HCT116 (cell line): Measurements from ENCODE around the gene GPR32. TPM values are rescaled to one million over a fixed set of nuclear protein-coding genes. Genes with fewer than 3 reads are reported as not detected.

Experiments
- ATAC-seq: fragments of 200-7000 bp; cut with Tn5 transposase; 2 replicates; pipeline ENCODE4 v1.9.1; 2020; ENCODE audit warnings: mild to moderate bottlenecking, moderate library complexity
- BruUV-seq: library from RNA; stranded (reverse); fragments of 400-500 nt; replicated peaks from 2 replicates; lab custom pipeline; 2021; lab: Mats Ljungman, UMichigan
- CTCF ChIA-PET: fragments of 300-600 bp; sonication (Branson Sonifier 250); formaldehyde crosslinking; loops from one replicate; lab custom pipeline; 2021; ENCODE audit warnings: antibody characterized with exemption; lab: Charles Lee
- POLR2A ChIA-PET: fragments of 300-600, 350-600 bp; sonication (Branson Sonifier 250); formaldehyde crosslinking; loops from one replicate; lab custom pipeline; 2021; ENCODE audit warnings: antibody characterized with exemption; lab: Charles Lee
- RAD21 ChIA-PET, 2 experiments: fragments of 300-600 bp; sonication (Branson Sonifier 250); formaldehyde crosslinking; loops; one replicate each; lab custom pipeline; 2023; ENCODE audit warnings: low total read pairs in 2 of 2; ENCODE audit not compliant: uncharacterized antibody in 2 of 2, unreplicated experiment in 2 of 2, low non-redundant PET in 1 of 2; lab: Charles Lee
- DNase-seq: peaks from one replicate; pipeline ENCODE4 v3.0.0-alpha.2; 2010; ENCODE audit warnings: low read depth, low spot score
- H2AFZ ChIP-seq: fragments of 200-600 bp; shearing (Covaris generic), sonication (generic); 2 replicates; pipeline ENCODE4 v1.6.1; 2017; ENCODE audit warnings: low read depth, mixed run types, mixed read lengths, antibody characterized with exemption, low read length; ENCODE audit not compliant: poor library complexity, severe bottlenecking
- H3K27ac ChIP-seq: 2 replicates; pipeline ENCODE4 v1.5.1; 2012; ENCODE audit warnings: low read depth, low read length
- H3K27me3 ChIP-seq: fragments of 200-600 bp; sonication (generic); 2 replicates; pipeline ENCODE4 v1.6.1; 2016; ENCODE audit warnings: mixed run types, low read length, mixed read lengths; ENCODE audit not compliant: insufficient read depth
- H3K36me3 ChIP-seq, 2 experiments: fragments of 200-500 bp in 1 of 2; fragments of 200-600 bp in 1 of 2; sonication (Bioruptor generic) in 1 of 2; sonication (generic) in 1 of 2; 2 replicates each; pipeline versions ENCODE4 v1.5.1 to v1.6.1; 2014 to 2016; ENCODE audit warnings: low read length in 2 of 2, inconsistent platforms in 1 of 2, mixed read lengths in 1 of 2, mixed run types in 1 of 2; ENCODE audit not compliant: insufficient read depth in 2 of 2, control insufficient read depth in 1 of 2
- H3K4me1 ChIP-seq, 2 experiments: fragments of 200-600 bp in 1 of 2; sonication (generic) in 1 of 2; 2 replicates each; pipeline versions ENCODE4 v1.5.1 to v1.6.1; 2012 to 2017; ENCODE audit warnings: low read length in 2 of 2, inconsistent platforms in 1 of 2, mild to moderate bottlenecking in 1 of 2, mixed read lengths in 1 of 2, mixed run types in 1 of 2, moderate library complexity in 1 of 2; ENCODE audit not compliant: insufficient read depth in 2 of 2, control insufficient read depth in 1 of 2
- H3K4me2 ChIP-seq: fragments of 200-600 bp; sonication (generic); 2 replicates; pipeline ENCODE4 v1.6.1; 2017; ENCODE audit warnings: mixed run types, low read length, mixed read lengths
- H3K4me3 ChIP-seq, 2 experiments: fragments of 200-600 bp in 1 of 2; sonication (generic) in 1 of 2; replicated peaks in 1 of 2; 2 replicates each; pipeline ENCODE4 v1.5.1; 2011 to 2016; ENCODE audit warnings: low read length in 2 of 2, control low read depth in 1 of 2, low read depth in 1 of 2, mild to moderate bottlenecking in 1 of 2, mixed read lengths in 1 of 2, mixed run types in 1 of 2
- H3K79me2 ChIP-seq: fragments of 200-600 bp; sonication (generic); 2 replicates; pipeline ENCODE4 v1.6.1; 2017; ENCODE audit warnings: mild to moderate bottlenecking, mixed run types, low read length, moderate library complexity, mixed read lengths; ENCODE audit not compliant: insufficient read depth
- H3K9ac ChIP-seq: fragments of 200-600 bp; sonication (generic); 2 replicates; pipeline ENCODE4 v1.6.1; 2016; ENCODE audit warnings: low read length, mixed read lengths
- H3K9me2 ChIP-seq: fragments of 200-600 bp; sonication (generic), shearing (Covaris generic); 2 replicates; pipeline ENCODE4 v1.6.1; 2017; ENCODE audit warnings: mixed run types, mild to moderate bottlenecking, moderate library complexity; ENCODE audit not compliant: insufficient read depth
- H3K9me3 ChIP-seq, 2 experiments: fragments of 200-500 bp in 1 of 2; fragments of 200-600 bp in 1 of 2; sonication (Bioruptor generic) in 1 of 2; sonication (generic) in 1 of 2; 2 replicates each; pipeline ENCODE4 v1.6.1; 2014 to 2017; ENCODE audit warnings: low read length in 2 of 2, mixed read lengths in 2 of 2, inconsistent platforms in 1 of 2, low read depth in 1 of 2, mild to moderate bottlenecking in 1 of 2, mixed run types in 1 of 2, moderate library complexity in 1 of 2; ENCODE audit not compliant: control insufficient read depth in 1 of 2, insufficient read depth in 1 of 2
- H4K20me1 ChIP-seq: fragments of 200-600 bp; sonication (generic), shearing (Covaris generic); 2 replicates; pipeline ENCODE4 v1.6.1; 2017; ENCODE audit warnings: mixed run types, mild to moderate bottlenecking, moderate library complexity; ENCODE audit not compliant: insufficient read depth
- CBX3 ChIP-seq: IDR thresholded peaks from 2 replicates; pipeline ENCODE4 v1.6.1; 2012; ENCODE audit warnings: low read depth
- TCF7L2 ChIP-seq: IDR thresholded peaks from 2 replicates; pipeline ENCODE4 v1.7.0; 2011; ENCODE audit warnings: borderline replicate concordance, inconsistent platforms; ENCODE audit not compliant: insufficient read depth, insufficient read length; ENCODE audit errors: extremely low read depth
- ZFX ChIP-seq: fragments of 450-650 bp; IDR thresholded peaks from 2 replicates; pipeline ENCODE4 v1.6.1; 2017
- intact Hi-C: fragments of 100-400 bp; cut with micrococcal nuclease; formaldehyde crosslinking; loops from 2 replicates; pipeline ENCODE4 v1.10.0; 2022
- total RNA-seq: library from RNA; stranded (reverse); gene quantifications from one replicate; pipeline ENCODE4 v1.2.1, GENCODE V29; 2021; ENCODE audit not compliant: unreplicated experiment

Gene GPR32
- total RNA-seq, 1 experiment from 2014 or later: not detected

GRCh38 chr19:50721441-50722137, 48.7 kb upstream of the GPR32 start:
- ATAC-seq (no peak), DNase-seq (no peak)
- Histone ChIP-seq H3K79me2 (peaks cover 14% of the 10 kb centered on the region), H3K27me3 (no peaks in the 10 kb centered on the region), H3K9me2 (no peaks in the 10 kb centered on the region), H3K27ac (no peak overlapping the region), H3K4me2 (no peak overlapping the region), H3K4me3 (no peak overlapping the region), H3K9me3 (no peaks in the 10 kb centered on the region), H3K36me3 (no peaks in the 10 kb centered on the region), H3K9ac (no peak overlapping the region), H2AFZ (no peak overlapping the region), H4K20me1 (no peaks in the 10 kb centered on the region), H3K4me1 (peaks cover 18 to 50% of the 10 kb centered on the region in 2 experiments; a peak in 3 of 4 replicates)
- RAD21 ChIA-PET: no interaction called here
- POLR2A ChIA-PET: no interaction called here
- BruUV-seq: no TSS peak
- TF ChIP-seq CBX3 (no peak), TCF7L2 (peak; percentile 60)
- CTCF ChIA-PET: interaction anchor here (1.5 kb wide), 1 partner anchor 201 kb away, joined by 4 read pairs; no protein-coding TSS in a partner anchor
- intact Hi-C loops: loop anchor here (5.0 kb wide), 1 partner anchor 61 kb away; no protein-coding TSS in a partner anchor

GRCh38 chr19:50722201-50723013, 47.9 kb upstream of the GPR32 start:
- Histone ChIP-seq H3K4me2 (no peak overlapping the region), H3K27ac (no peak overlapping the region), H3K36me3 (no peaks in the 10 kb centered on the region), H3K4me3 (no peak overlapping the region), H3K79me2 (peaks cover 16% of the 10 kb centered on the region), H2AFZ (no peak overlapping the region), H3K9me2 (no peaks in the 10 kb centered on the region)
- ChIA-PET CTCF (interaction anchor here (1.5 kb wide), 1 partner anchor 200 kb away, joined by 4 read pairs; no protein-coding TSS in a partner anchor), POLR2A (no interaction called here), RAD21 (no interaction called here)
- DNase-seq: no peak
- ATAC-seq: no peak
- no peak for TF ChIP-seq ZFX
- TF ChIP-seq, all 23 proteins: peak for 0
- no peaks in the 10 kb centered on the region for H3K9me3 ChIP-seq
- no peak overlapping the region for H3K9ac ChIP-seq
- peaks cover 18 to 53% of the 10 kb centered on the region in 2 experiments; a peak in 3 of 4 replicates for H3K4me1 ChIP-seq
- H4K20me1 ChIP-seq: no peaks in the 10 kb centered on the region
- intact Hi-C loops: loop anchor here (5.0 kb wide), 1 partner anchor 60 kb away; no protein-coding TSS in a partner anchor
- H3K27me3 ChIP-seq: no peaks in the 10 kb centered on the region
- BruUV-seq: no TSS peak
